Mesendoderm (in vitro differentiated cells): ENCODE data around the gene RNGTT.

Experiments
- DNase-seq: peaks from one replicate; pipeline ENCODE4 v3.0.0; 2013
- H2AK5ac ChIP-seq: 2 replicates; pipeline ENCODE4 v1.6.1; 2013; ENCODE audit warnings: low read length, inconsistent platforms
- H2BK120ac ChIP-seq: 2 replicates; pipeline ENCODE4 v1.6.1; 2013; ENCODE audit warnings: low read depth, mild to moderate bottlenecking, low read length, moderate library complexity, mixed read lengths
- H2BK15ac ChIP-seq: replicated peaks from 2 replicates; pipeline ENCODE4 v1.6.1; 2013; ENCODE audit warnings: low read depth, mild to moderate bottlenecking, moderate library complexity
- H2BK5ac ChIP-seq: 2 replicates; pipeline ENCODE4 v1.6.1; 2013; ENCODE audit warnings: low read length, inconsistent platforms
- H3K18ac ChIP-seq: 2 replicates; pipeline ENCODE4 v1.6.1; 2013; ENCODE audit warnings: mild to moderate bottlenecking, low read length, mixed read lengths
- H3K23ac ChIP-seq: one replicate; pipeline ENCODE4 v1.6.1; 2013; ENCODE audit warnings: low read length
- H3K27ac ChIP-seq: 2 replicates; pipeline ENCODE4 v1.5.1; 2013; ENCODE audit warnings: low read depth, mild to moderate bottlenecking, inconsistent platforms, low read length, moderate library complexity
- H3K27me3 ChIP-seq: 2 replicates; pipeline ENCODE4 v1.6.1; 2013; ENCODE audit warnings: low read length, control low read depth, mild to moderate bottlenecking, inconsistent platforms; ENCODE audit not compliant: insufficient read depth, poor library complexity
- H3K36me3 ChIP-seq: 2 replicates; pipeline ENCODE4 v1.6.1; 2013; ENCODE audit warnings: low read length, inconsistent platforms; ENCODE audit not compliant: control insufficient read depth, insufficient read depth
- H3K4ac ChIP-seq: one replicate; pipeline ENCODE4 v1.6.1; 2013; ENCODE audit warnings: low read depth, mild to moderate bottlenecking, low read length, moderate library complexity
- H3K4me1 ChIP-seq: 2 replicates; pipeline ENCODE4 v1.6.1; 2013; ENCODE audit warnings: low read depth, low read length, inconsistent platforms; ENCODE audit not compliant: control insufficient read depth
- H3K4me2 ChIP-seq: 2 replicates; pipeline ENCODE4 v1.6.1; 2013; ENCODE audit warnings: low read length
- H3K4me3 ChIP-seq: 2 replicates; pipeline ENCODE4 v1.5.1; 2013; ENCODE audit warnings: mild to moderate bottlenecking, low read length
- H3K56ac ChIP-seq: one replicate; pipeline ENCODE4 v1.6.1; 2013; ENCODE audit warnings: low read length
- H3K79me1 ChIP-seq: 2 replicates; pipeline ENCODE4 v1.6.1; 2013; ENCODE audit warnings: low read length, inconsistent platforms
- H3K79me2 ChIP-seq: 2 replicates; pipeline ENCODE4 v1.6.1; 2013; ENCODE audit warnings: mild to moderate bottlenecking, low read length; ENCODE audit not compliant: control insufficient read depth, insufficient read depth
- H3K9ac ChIP-seq: 2 replicates; pipeline ENCODE4 v1.6.1; 2013; ENCODE audit warnings: low read length, inconsistent platforms
- H4K5ac ChIP-seq: one replicate; pipeline ENCODE4 v1.6.1; 2013; ENCODE audit warnings: low read length
- H4K8ac ChIP-seq: one replicate; pipeline ENCODE4 v1.6.1; 2013; ENCODE audit warnings: low read depth, mild to moderate bottlenecking, control low read depth, low read length, moderate library complexity
- WGBS: extraction: QIAGEN DNeasy Blood & Tissue Kit; methylation state at CpG from one replicate; pipeline ENCODE4 v1.1.7; 2013; ENCODE audit warnings: low lambda C conversion rate, missing lambda C conversion rate; ENCODE audit not compliant: insufficient coverage; ENCODE audit errors: extremely low coverage; 5-methylcytosine and 5-hydroxymethylcytosine counted together

The RNGTT gene

GRCh38 chr6:88663801-88664200, 299.6 kb downstream of the RNGTT start:
- no peak overlapping the region for H2AK5ac ChIP-seq
- no peak for DNase-seq
- no peak overlapping the region for H4K5ac ChIP-seq
- H3K27ac ChIP-seq: no peak overlapping the region
- H3K27me3 ChIP-seq: no peaks in the 10 kb centered on the region
- H3K4ac ChIP-seq: no peak overlapping the region
- no CpG with 5 or more reads among the region's 5 CpGs for WGBS
- no peak overlapping the region for H3K23ac ChIP-seq
- no peak overlapping the region for H2BK15ac ChIP-seq
- no peak overlapping the region for H2BK120ac ChIP-seq
- no peak overlapping the region for H3K4me3 ChIP-seq
- no peak overlapping the region for H3K4me2 ChIP-seq
- H3K4me1 ChIP-seq: no peaks in the 10 kb centered on the region
- H3K79me1 ChIP-seq: no peaks in the 10 kb centered on the region
- no peaks in the 10 kb centered on the region for H3K36me3 ChIP-seq
- H3K79me2 ChIP-seq: no peaks in the 10 kb centered on the region
- H2BK5ac ChIP-seq: no peak overlapping the region
- H4K8ac ChIP-seq: no peak overlapping the region
- H3K9ac ChIP-seq: no peak overlapping the region
- no peak overlapping the region for H3K18ac ChIP-seq
- no peak overlapping the region for H3K56ac ChIP-seq

GRCh38 chr6:88662653-88663174, 300.7 kb downstream of the RNGTT start:
- Histone ChIP-seq H2BK15ac (no peak overlapping the region), H3K27ac (no peak overlapping the region), H3K23ac (no peak overlapping the region), H3K4me1 (no peaks in the 10 kb centered on the region), H3K18ac (no peak overlapping the region), H3K9ac (no peak overlapping the region), H2AK5ac (no peak overlapping the region), H2BK5ac (no peak overlapping the region), H3K4me2 (no peak overlapping the region), H3K4ac (no peak overlapping the region), H3K79me2 (no peaks in the 10 kb centered on the region), H4K8ac (no peak overlapping the region), H3K79me1 (no peaks in the 10 kb centered on the region), H3K56ac (no peak overlapping the region), H3K36me3 (no peaks in the 10 kb centered on the region), H2BK120ac (no peak overlapping the region), H3K4me3 (no peak overlapping the region), H4K5ac (no peak overlapping the region), H3K27me3 (no peaks in the 10 kb centered on the region)
- DNase-seq: no peak
- WGBS: no CpG with 5 or more reads among the region's 12 CpGs

- H3K9ac ChIP-seq: no peak overlapping the region
- H3K4me1 ChIP-seq: no peaks in the 10 kb centered on the region
- H3K27ac ChIP-seq: no peak overlapping the region
- no peak for DNase-seq
- no peak overlapping the region for H3K23ac ChIP-seq
- H3K27me3 ChIP-seq: no peaks in the 10 kb centered on the region
- H3K4ac ChIP-seq: no peak overlapping the region
- H2AK5ac ChIP-seq: no peak overlapping the region
- H2BK120ac ChIP-seq: no peak overlapping the region
- H4K5ac ChIP-seq: no peak overlapping the region
- H3K4me3 ChIP-seq: no peak overlapping the region
- H3K79me1 ChIP-seq: no peaks in the 10 kb centered on the region
- H2BK15ac ChIP-seq: no peak overlapping the region
- no peak overlapping the region for H3K56ac ChIP-seq
- no peaks in the 10 kb centered on the region for H3K79me2 ChIP-seq
- no peak overlapping the region for H4K8ac ChIP-seq
- WGBS: no CpG with 5 or more reads among the region's 5 CpGs
- H3K18ac ChIP-seq: no peak overlapping the region
- no peak overlapping the region for H3K4me2 ChIP-seq
- no peak overlapping the region for H2BK5ac ChIP-seq
- no peaks in the 10 kb centered on the region for H3K36me3 ChIP-seq
Observed at GRCh38 chr6:88662163-88662580, 301.2 kb downstream of the RNGTT start.

- Histone ChIP-seq H2BK120ac (no peak overlapping the region), H2BK15ac (no peak overlapping the region), H3K18ac (no peak overlapping the region), H2AK5ac (no peak overlapping the region), H3K9ac (no peak overlapping the region), H3K79me2 (no peaks in the 10 kb centered on the region), H3K36me3 (no peaks in the 10 kb centered on the region), H3K56ac (no peak overlapping the region), H3K23ac (no peak overlapping the region), H2BK5ac (no peak overlapping the region), H3K4me3 (no peak overlapping the region), H4K8ac (no peak overlapping the region), H4K5ac (no peak overlapping the region), H3K27ac (no peak overlapping the region), H3K27me3 (no peaks in the 10 kb centered on the region), H3K79me1 (no peaks in the 10 kb centered on the region), H3K4ac (no peak overlapping the region), H3K4me1 (no peaks in the 10 kb centered on the region), H3K4me2 (no peak overlapping the region)
- no peak for DNase-seq
- no CpG with 5 or more reads among the region's 6 CpGs for WGBS
Observed at GRCh38 chr6:88661136-88661535, 302.3 kb downstream of the RNGTT start.

- no peak overlapping the region for H3K4me3 ChIP-seq
- no peak overlapping the region for H2AK5ac ChIP-seq
- no peak overlapping the region for H3K18ac ChIP-seq
- H3K56ac ChIP-seq: no peak overlapping the region
- H3K9ac ChIP-seq: no peak overlapping the region
- no peaks in the 10 kb centered on the region for H3K4me1 ChIP-seq
- H3K79me1 ChIP-seq: no peaks in the 10 kb centered on the region
- H3K23ac ChIP-seq: no peak overlapping the region
- H2BK5ac ChIP-seq: no peak overlapping the region
- DNase-seq: no peak
- H2BK15ac ChIP-seq: no peak overlapping the region
- no peak overlapping the region for H3K27ac ChIP-seq
- H4K5ac ChIP-seq: no peak overlapping the region
- H4K8ac ChIP-seq: no peak overlapping the region
- no peaks in the 10 kb centered on the region for H3K36me3 ChIP-seq
- H3K79me2 ChIP-seq: no peaks in the 10 kb centered on the region
- no peaks in the 10 kb centered on the region for H3K27me3 ChIP-seq
- H3K4me2 ChIP-seq: no peak overlapping the region
- no peak overlapping the region for H2BK120ac ChIP-seq
- H3K4ac ChIP-seq: no peak overlapping the region
Observed at GRCh38 chr6:88655586-88655985, 307.8 kb downstream of the RNGTT start.

- H3K4me1 ChIP-seq: peaks cover 2% of the 10 kb centered on the region
- H3K4me3 ChIP-seq: no peak overlapping the region
- H3K27ac ChIP-seq: no peak overlapping the region
- H3K27me3 ChIP-seq: no peaks in the 10 kb centered on the region
- no peak overlapping the region for H3K56ac ChIP-seq
- no peak overlapping the region for H3K23ac ChIP-seq
- no peaks in the 10 kb centered on the region for H3K79me1 ChIP-seq
- H3K36me3 ChIP-seq: no peaks in the 10 kb centered on the region
- H2BK5ac ChIP-seq: no peak overlapping the region
- H4K5ac ChIP-seq: no peak overlapping the region
- no peak overlapping the region for H3K9ac ChIP-seq
- DNase-seq: no peak
- no peak overlapping the region for H3K4me2 ChIP-seq
- no peak overlapping the region for H3K4ac ChIP-seq
- no peak overlapping the region for H2BK120ac ChIP-seq
- no peak overlapping the region for H4K8ac ChIP-seq
- no peak overlapping the region for H3K18ac ChIP-seq
- H3K79me2 ChIP-seq: no peaks in the 10 kb centered on the region
- H2AK5ac ChIP-seq: no peak overlapping the region
- no peak overlapping the region for H2BK15ac ChIP-seq
- WGBS: no CpG with 5 or more reads among the region's 4 CpGs
Observed at GRCh38 chr6:88653936-88654335, 309.5 kb downstream of the RNGTT start.
